Astrocyte of the hippocampus (primary cell): Measurements from ENCODE around the gene SNX21.
"Not testable (repeated sequence)": the region's sequence is repeated elsewhere in the genome, so short reads cannot be mapped to it uniquely, and the experiment has no call there.

Experiments
- DNase-seq: peaks from one replicate; pipeline ENCODE4 v3.0.0; 2011; ENCODE audit warnings: low read depth, low spot score

The SNX21 gene

GRCh38 chr20:45833030-45833882, at the start of gene SNX21:
Gene SNX21 (plus strand): TSS chr20:45833799. CDS start chr20:45833920, 121 bp downstream.
- DNase-seq = peak; percentile 95

GRCh38 chr20:45788351-45788750, 45.2 kb upstream of the SNX21 start:
- DNase-seq = no peak

GRCh38 chr20:45792317-45793118, 41.1 kb upstream of the SNX21 start:
- DNase-seq = no peak

- no peak for DNase-seq
Observed at GRCh38 chr20:45796337-45797065, 37.1 kb upstream of the SNX21 start.

GRCh38 chr20:45797510-45797909, 36.1 kb upstream of the SNX21 start:
- not testable (repeated sequence) for DNase-seq

GRCh38 chr20:45797955-45798354, 35.6 kb upstream of the SNX21 start:
- not testable (repeated sequence) for DNase-seq

- peak; percentile 69 for DNase-seq
Observed at GRCh38 chr20:45798935-45799642, 34.5 kb upstream of the SNX21 start.

- no peak for DNase-seq
Observed at GRCh38 chr20:45801851-45802250, 31.7 kb upstream of the SNX21 start.

- no peak for DNase-seq
Observed at GRCh38 chr20:45810191-45810970, 23.2 kb upstream of the SNX21 start.

GRCh38 chr20:45812157-45813005, 21.2 kb upstream of the SNX21 start, which contains the start of gene UBE2C:
Gene UBE2C (plus strand): TSS chr20:45812644. CDS start chr20:45812696, 52 bp downstream.
- peak; percentile 100 for DNase-seq

GRCh38 chr20:45813006-45813340, 20.6 kb upstream of the SNX21 start:
- no peak for DNase-seq

- no peak for DNase-seq
Observed at GRCh38 chr20:45813489-45813888, 20.1 kb upstream of the SNX21 start.

- DNase-seq = no peak
Observed at GRCh38 chr20:45814314-45814713, 19.3 kb upstream of the SNX21 start.

GRCh38 chr20:45816951-45817350, 16.6 kb upstream of the SNX21 start:
- no peak for DNase-seq

- peak; percentile 92 for DNase-seq
Observed at GRCh38 chr20:45817376-45818194, 16.0 kb upstream of the SNX21 start.

GRCh38 chr20:45818239-45818638, 15.4 kb upstream of the SNX21 start:
- no peak for DNase-seq

GRCh38 chr20:45819466-45819865, 14.1 kb upstream of the SNX21 start:
- no peak for DNase-seq

- no peak for DNase-seq
Observed at GRCh38 chr20:45821947-45822346, 11.7 kb upstream of the SNX21 start.

- peak; percentile 56 for DNase-seq
Observed at GRCh38 chr20:45822857-45823256, 10.7 kb upstream of the SNX21 start.
